ENCODE results near the gene PPP1R9A. TPM values are rescaled to one million over a fixed set of nuclear protein-coding genes. Genes with fewer than 3 reads are reported as not detected.

PPP1R9A gene
- total RNA-seq, 4 donors from 2014 or later, result 0.51 to 2.7 (median 1.4) TPM

DNA sequence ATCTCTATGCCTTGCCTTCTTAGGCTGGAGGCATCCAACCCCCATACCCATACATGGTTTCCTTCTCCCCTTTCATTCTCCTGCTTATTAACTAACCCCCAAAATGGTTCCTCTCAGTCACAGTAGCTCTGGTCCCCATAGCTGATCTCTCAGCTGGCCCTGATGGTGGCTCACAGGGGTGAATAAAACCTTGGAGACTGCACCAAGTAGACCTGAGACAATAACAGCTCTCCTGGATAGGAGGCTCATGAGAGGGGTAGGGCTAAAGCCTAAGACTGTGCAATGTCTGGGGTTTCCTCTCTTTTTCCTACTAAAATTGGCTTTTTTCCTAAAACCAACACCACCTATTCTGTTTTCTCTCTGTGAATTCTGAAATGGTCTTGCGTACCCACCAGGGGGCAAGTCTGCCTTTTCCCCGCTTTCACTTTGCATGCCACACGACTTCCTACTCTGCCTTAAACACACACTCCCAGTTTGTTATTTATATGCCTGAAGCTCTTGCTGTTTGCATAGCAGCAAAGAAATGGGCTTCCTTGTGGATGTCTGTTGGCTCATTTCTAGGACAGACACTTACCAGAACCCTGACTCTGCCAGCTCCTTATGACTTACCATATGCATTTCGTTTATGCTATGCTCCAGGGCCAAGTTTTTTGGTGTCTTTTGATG, 435.4 kb downstream of the PPP1R9A start:
- DNase-seq (ENCODE audit: low spot score in 2 of 2), result no peak
- intact Hi-C loops (cut with DNase I; ENCODE audit: low total_unique reads), result no loop called here
- no peak overlapping the region for H3K4me3 ChIP-seq (ENCODE audit: low read depth, poor library complexity, severe bottlenecking)
- 69 to 74% methylated on average over 4 of the region's 4 CpGs for WGBS, 2 donors
- TF ChIP-seq, protein P1, sequence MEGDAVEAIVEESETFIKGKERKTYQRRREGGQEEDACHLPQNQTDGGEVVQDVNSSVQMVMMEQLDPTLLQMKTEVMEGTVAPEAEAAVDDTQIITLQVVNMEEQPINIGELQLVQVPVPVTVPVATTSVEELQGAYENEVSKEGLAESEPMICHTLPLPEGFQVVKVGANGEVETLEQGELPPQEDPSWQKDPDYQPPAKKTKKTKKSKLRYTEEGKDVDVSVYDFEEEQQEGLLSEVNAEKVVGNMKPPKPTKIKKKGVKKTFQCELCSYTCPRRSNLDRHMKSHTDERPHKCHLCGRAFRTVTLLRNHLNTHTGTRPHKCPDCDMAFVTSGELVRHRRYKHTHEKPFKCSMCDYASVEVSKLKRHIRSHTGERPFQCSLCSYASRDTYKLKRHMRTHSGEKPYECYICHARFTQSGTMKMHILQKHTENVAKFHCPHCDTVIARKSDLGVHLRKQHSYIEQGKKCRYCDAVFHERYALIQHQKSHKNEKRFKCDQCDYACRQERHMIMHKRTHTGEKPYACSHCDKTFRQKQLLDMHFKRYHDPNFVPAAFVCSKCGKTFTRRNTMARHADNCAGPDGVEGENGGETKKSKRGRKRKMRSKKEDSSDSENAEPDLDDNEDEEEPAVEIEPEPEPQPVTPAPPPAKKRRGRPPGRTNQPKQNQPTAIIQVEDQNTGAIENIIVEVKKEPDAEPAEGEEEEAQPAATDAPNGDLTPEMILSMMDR (IDR thresholded peaks at IDR 0.05), result no peak
- no peak for TF ChIP-seq POLR2A (IDR thresholded peaks at IDR 0.05)
